Naive B cell (primary cell): ENCODE results near the gene WBP4. TPM values are rescaled to one million over a fixed set of nuclear protein-coding genes. Genes with fewer than 3 reads are reported as not detected.

Experiments
- ATAC-seq, 2 donors: fragments of 150-1000 bp; cut with Tn5 transposase; 2 replicates each; pipeline ENCODE4 v1.10.0; 2021; ENCODE audit warnings: low read depth in 2 of 2, mild to moderate bottlenecking in 2 of 2, moderate library complexity in 2 of 2
- DNase-seq: peaks from one replicate; pipeline ENCODE4 v3.0.0; 2022
- H3K27ac Mint-ChIP-seq, 6 donors: one replicate each; pipeline ENCODE4 v1.8.0; 2020 to 2022; ENCODE audit warnings: mild to moderate bottlenecking in 6 of 6, mixed read lengths in 6 of 6, moderate library complexity in 5 of 6, inconsistent platforms in 2 of 6
- H3K27me3 Mint-ChIP-seq, 3 donors: one replicate each; pipeline ENCODE4 v1.8.0; 2021 to 2022; ENCODE audit warnings: mixed read lengths in 3 of 3, mild to moderate bottlenecking in 1 of 3
- H3K36me3 Mint-ChIP-seq, 2 donors: one replicate each; pipeline ENCODE4 v1.8.0; 2020 to 2022; ENCODE audit warnings: mixed read lengths in 2 of 2, inconsistent platforms in 1 of 2, mild to moderate bottlenecking in 1 of 2
- H3K4me1 Mint-ChIP-seq, 3 donors: one replicate each; pipeline ENCODE4 v1.8.0; 2020 to 2022; ENCODE audit warnings: mixed read lengths in 3 of 3, inconsistent platforms in 1 of 3, mild to moderate bottlenecking in 1 of 3, moderate library complexity in 1 of 3
- H3K4me3 Mint-ChIP-seq, 8 donors: one replicate each; pipeline ENCODE4 v1.8.0; 2020 to 2022; ENCODE audit warnings: mild to moderate bottlenecking in 8 of 8, mixed read lengths in 8 of 8, moderate library complexity in 8 of 8, inconsistent platforms in 2 of 8
- H3K9me3 Mint-ChIP-seq, 7 donors: one replicate each; pipeline ENCODE4 v1.8.0; 2020 to 2022; ENCODE audit warnings: mixed read lengths in 7 of 7, mild to moderate bottlenecking in 5 of 7, inconsistent platforms in 2 of 7, moderate library complexity in 1 of 7
- polyA plus RNA-seq, 6 donors: library from polyadenylated mRNA; unstranded; fragments of 300-500 nt; fragmentation: Illumina TruSeq; gene quantifications; one replicate each; pipeline ENCODE4 v1.2.3, GENCODE V29; 2021; ENCODE audit warnings: low read depth in 6 of 6

Gene WBP4
- polyA plus RNA-seq, 6 donors from 2014 or later, result 3.8 to 4.7 (median 4.2) TPM

GRCh38 chr13:41054212-41054877 lies 7.0 kb upstream of the WBP4 start:
- Mint-ChIP-seq H3K4me3 (peak overlapping the region in 7 of 8 donors; percentile 44 to 83 (median 60)), H3K36me3 (no peaks in the 10 kb centered on the region), H3K4me1 (peaks cover 40 to 63% (median 62%) of the 10 kb centered on the region in 3 donors), H3K27ac (peak overlapping the region in 5 of 6 donors; percentile 11 to 95 (median 90)), H3K9me3 (no peaks in the 10 kb centered on the region), H3K27me3 (no peaks in the 10 kb centered on the region)
- ATAC-seq, result peak; percentile 52
- peak; percentile 39 for DNase-seq

DNA sequence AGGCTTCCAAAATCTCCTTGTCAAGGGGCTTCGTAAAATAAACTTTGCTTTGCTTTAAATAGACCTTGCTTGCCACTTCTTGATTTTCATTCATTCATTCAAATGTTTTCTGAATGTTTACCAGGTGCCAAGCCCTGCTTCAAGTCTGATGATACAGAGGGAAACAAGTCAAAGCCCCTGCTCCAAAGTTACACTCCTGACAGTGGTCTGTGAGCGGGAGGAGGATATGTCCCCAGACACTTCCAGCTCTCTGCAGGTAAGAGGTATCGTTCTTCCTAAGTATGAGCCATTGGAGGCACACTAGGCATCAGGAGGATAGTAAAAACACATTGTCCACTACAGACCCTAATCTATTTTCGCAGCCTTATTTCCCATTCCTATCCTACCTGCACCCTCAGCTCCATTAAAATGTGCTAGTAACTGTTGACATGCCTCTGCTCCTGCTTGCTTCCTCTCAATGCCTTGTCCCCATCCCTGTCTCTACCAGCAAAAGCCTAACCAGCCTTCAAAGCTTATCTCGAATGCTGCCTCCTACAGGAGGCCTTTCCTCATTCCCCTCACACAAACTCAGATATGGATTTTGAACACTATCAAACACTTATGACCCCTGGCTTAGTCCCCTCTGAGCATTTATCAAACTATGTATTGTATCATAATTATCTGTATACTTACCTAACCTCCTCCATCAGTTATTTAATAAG lies 6.2 kb upstream of the WBP4 start:
- no peaks in the 10 kb centered on the region for H3K27me3 Mint-ChIP-seq
- H3K27ac Mint-ChIP-seq, result peak overlapping the region in 4 of 6 donors; percentile 22 to 93 (median 43)
- H3K36me3 Mint-ChIP-seq, result peaks cover 0 to under 1% of the 10 kb centered on the region in 2 donors
- peak overlapping the region in 5 of 8 donors; percentile 3 to 76 (median 9) for H3K4me3 Mint-ChIP-seq
- ATAC-seq (no peak), DNase-seq (no peak)
- H3K4me1 Mint-ChIP-seq, result peaks cover 41 to 63% (median 63%) of the 10 kb centered on the region in 3 donors
- no peaks in the 10 kb centered on the region for H3K9me3 Mint-ChIP-seq

DNA sequence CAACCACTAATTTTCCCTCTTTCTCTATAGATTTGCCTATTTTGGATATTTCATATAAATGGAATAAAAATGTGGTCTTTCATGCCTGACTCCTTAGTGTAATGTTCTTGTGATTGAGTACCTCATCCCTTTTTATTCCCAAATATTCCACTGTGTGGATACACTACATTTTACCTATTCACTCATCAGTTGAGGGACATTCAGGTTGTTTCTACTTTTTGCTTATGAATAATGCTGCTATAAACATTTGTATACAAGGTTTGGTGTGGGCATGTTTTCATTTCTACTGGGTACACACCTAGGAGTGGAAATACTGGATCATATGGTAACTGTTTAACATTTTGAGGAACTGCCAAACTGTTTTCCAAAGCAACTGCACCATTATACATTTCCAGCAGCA lies 5.1 kb upstream of the WBP4 start:
- H3K27me3 Mint-ChIP-seq, result peaks cover 0 to 7% (median 0%) of the 10 kb centered on the region in 3 donors
- H3K4me3 Mint-ChIP-seq, result peak overlapping the region in 2 of 8 donors; percentile 5 to 52
- no peak for DNase-seq
- peaks cover 51 to 74% (median 64%) of the 10 kb centered on the region in 3 donors for H3K4me1 Mint-ChIP-seq
- peaks cover 0 to 9% (median 0%) of the 10 kb centered on the region in 7 donors for H3K9me3 Mint-ChIP-seq
- ATAC-seq, result no peak
- peak overlapping the region in 3 of 6 donors; percentile 17 to 24 (median 20) for H3K27ac Mint-ChIP-seq
- H3K36me3 Mint-ChIP-seq, result peaks cover 7 to 10% of the 10 kb centered on the region in 2 donors

DNA sequence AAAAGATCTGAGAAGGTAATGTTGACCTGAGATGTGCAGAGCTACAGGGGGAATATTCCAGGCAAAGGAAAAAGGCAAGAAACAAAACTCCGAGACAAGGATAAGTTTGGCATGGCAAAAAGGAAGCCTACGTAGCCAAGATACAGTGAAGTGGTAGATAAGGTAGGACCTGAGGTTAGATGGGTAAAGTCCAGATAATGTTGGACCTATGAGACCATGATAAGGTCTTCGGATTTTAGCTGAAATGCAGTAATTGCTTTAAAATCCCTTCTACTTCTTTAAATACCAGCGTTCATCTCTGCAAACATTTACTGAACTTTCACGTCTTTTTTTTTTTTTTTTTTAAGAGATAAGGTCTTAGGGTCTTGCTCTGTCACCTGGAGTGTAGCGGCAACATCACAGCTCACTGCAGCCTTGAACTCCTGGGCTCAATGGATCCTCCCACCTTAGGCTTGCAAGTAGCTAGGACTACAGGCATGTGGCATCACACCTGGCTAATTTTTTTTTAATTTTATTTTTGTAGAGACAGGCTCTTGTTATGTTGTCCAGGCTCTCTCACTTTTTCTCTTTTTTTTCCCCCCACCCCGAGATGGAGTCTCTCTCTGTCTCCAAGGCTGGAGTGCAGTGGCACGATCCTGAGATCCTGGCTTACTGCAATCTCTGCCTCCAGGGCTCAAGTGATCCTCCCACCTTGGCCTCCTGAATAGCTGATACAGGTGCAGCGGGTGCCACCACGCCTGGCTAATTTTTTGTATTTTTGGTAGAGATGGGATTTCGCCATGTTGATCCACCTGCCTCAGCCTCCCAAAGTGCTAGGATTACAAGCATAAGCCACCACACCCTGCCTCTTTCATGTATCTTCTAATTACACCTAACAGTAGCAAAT lies 4.2 kb upstream of the WBP4 start:
- H3K36me3 Mint-ChIP-seq, result peaks cover 8 to 10% of the 10 kb centered on the region in 2 donors
- DNase-seq (no peak), ATAC-seq (no peak)
- H3K4me1 Mint-ChIP-seq, result peaks cover 51 to 81% (median 64%) of the 10 kb centered on the region in 3 donors
- H3K4me3 Mint-ChIP-seq, result peak overlapping the region in 1 of 8 donors; percentile 52
- peaks cover 0 to 13% (median 0%) of the 10 kb centered on the region in 7 donors for H3K9me3 Mint-ChIP-seq
- peak overlapping the region in 1 of 6 donors; percentile 24 for H3K27ac Mint-ChIP-seq
- H3K27me3 Mint-ChIP-seq, result peaks cover 0 to 11% (median 0%) of the 10 kb centered on the region in 3 donors

GRCh38 chr13:41058295-41059070 lies 2.8 kb upstream of the WBP4 start:
- peak overlapping the region in 5 of 6 donors; percentile 7 to 100 (median 15) for H3K27ac Mint-ChIP-seq
- peaks cover 0 to 11% (median 0%) of the 10 kb centered on the region in 3 donors for H3K27me3 Mint-ChIP-seq
- DNase-seq, result no peak
- H3K4me1 Mint-ChIP-seq, result peaks cover 52 to 79% (median 62%) of the 10 kb centered on the region in 3 donors
- ATAC-seq, result no peak
- H3K36me3 Mint-ChIP-seq, result peaks cover 8 to 10% of the 10 kb centered on the region in 2 donors
- H3K4me3 Mint-ChIP-seq, result peak overlapping the region; percentile 9 to 100 (median 82)
- peaks cover 0 to 13% (median 0%) of the 10 kb centered on the region in 7 donors for H3K9me3 Mint-ChIP-seq

DNA sequence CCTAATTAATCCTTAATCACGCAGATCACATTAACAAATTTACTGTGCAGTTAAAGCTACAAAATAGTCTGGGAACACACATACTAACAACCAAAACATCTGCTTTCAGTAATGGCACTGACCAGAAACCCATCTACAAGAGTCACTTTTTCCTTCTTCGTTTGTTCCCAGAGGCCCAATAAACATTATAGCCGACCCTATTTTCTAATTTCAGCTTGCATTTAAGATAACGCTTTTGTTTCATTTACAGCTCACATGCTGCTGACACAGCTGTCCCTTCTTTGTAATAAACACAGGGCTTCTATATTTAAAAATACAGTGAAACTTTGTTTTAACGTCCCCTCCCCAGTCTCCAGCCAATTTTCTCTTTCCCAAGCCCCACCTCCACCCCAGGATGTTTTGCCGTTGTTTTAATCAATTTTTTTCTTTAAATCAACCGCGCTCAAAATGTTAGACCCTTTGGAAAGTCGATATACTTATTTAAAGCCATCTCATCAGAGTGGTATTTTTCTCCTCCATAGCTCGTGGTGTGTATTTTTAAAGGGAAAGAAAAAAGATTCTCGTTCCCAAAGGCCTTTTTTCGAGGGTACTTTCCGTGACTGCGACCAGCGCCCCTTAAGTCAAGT lies 1.7 kb upstream of the WBP4 start:
- Mint-ChIP-seq H3K27me3 (peaks cover 0 to 11% (median 0%) of the 10 kb centered on the region in 3 donors), H3K9me3 (peaks cover 0 to 13% (median 0%) of the 10 kb centered on the region in 7 donors), H3K36me3 (peaks cover 8 to 10% of the 10 kb centered on the region in 2 donors), H3K4me3 (peak overlapping the region; percentile 99 to 100 (median 100)), H3K27ac (peak overlapping the region; percentile 50 to 100 (median 100)), H3K4me1 (peaks cover 47 to 72% (median 52%) of the 10 kb centered on the region in 3 donors)
- DNase-seq, result no peak
- no peak for ATAC-seq

DNA sequence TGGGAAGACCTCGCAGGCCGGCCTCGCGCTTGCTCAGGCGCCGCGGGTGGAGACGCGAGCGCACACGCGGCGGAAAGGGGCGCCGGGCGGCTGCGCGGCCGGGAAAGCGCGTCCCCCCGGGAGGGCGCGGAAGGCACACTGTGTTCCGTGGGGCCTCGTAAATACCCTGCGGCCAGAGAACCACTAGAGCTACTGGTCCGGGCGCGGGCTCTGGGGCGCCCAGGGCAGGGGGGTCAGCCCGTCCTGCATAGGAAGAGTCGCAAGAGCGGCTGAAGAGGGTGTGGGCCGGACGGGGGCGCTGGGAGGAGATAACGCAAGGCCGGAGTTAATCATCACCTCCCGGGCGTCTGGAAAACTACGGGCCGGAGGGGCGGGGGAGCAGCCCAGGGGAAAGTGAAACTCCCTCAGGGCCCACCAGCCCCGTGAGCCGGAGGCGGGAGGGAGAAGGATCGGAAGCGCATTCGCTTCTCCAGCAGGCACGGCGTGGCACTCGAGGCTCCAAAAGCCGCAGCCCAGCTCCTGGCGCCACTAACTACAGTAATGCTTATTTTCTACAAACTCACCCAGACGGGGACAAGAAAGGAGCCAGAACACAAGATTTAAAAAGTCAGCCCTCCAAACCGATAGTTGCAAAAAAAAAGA lies 1.1 kb upstream of the WBP4 start:
- H3K4me1 Mint-ChIP-seq, result peaks cover 40 to 66% (median 45%) of the 10 kb centered on the region in 3 donors
- peak; percentile 34 to 38 for ATAC-seq
- H3K36me3 Mint-ChIP-seq, result peaks cover 10 to 12% of the 10 kb centered on the region in 2 donors

DNA sequence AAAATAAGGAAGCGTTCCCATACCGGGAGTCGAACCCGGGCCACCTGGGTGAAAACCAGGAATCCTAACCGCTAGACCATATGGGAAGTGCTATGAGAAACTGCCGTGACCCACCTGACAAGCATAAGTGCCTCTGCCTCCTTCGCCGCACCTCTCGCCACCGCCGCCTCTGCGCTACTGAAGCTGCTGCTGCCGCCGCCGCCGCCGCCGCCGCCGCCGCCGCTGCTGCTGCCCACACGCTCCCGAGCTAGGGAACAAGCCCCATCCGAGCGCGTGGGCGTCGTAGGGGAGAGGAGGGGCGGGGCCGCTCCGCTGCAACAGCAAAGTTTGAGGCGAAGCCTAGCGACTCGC lies 610 bp upstream of the WBP4 start:
- H3K36me3 Mint-ChIP-seq, result peaks cover 10 to 12% of the 10 kb centered on the region in 2 donors
- peaks cover 0 to 13% (median 0%) of the 10 kb centered on the region in 7 donors for H3K9me3 Mint-ChIP-seq
- H3K27me3 Mint-ChIP-seq, result peaks cover 0 to 11% (median 0%) of the 10 kb centered on the region in 3 donors
- peak overlapping the region; percentile 99 to 100 (median 100) for H3K27ac Mint-ChIP-seq
- H3K4me1 Mint-ChIP-seq, result peaks cover 37 to 61% (median 40%) of the 10 kb centered on the region in 3 donors
- H3K4me3 Mint-ChIP-seq, result peak overlapping the region; percentile 99 to 100 (median 100)
- ATAC-seq, result peak; percentile 63
- peak; percentile 84 for DNase-seq

More for the DNA sequence above, 1.1 kb upstream of the WBP4 start:
- peak overlapping the region; percentile 99 to 100 (median 100) for H3K27ac Mint-ChIP-seq
- H3K27me3 Mint-ChIP-seq, result peaks cover 0 to 11% (median 0%) of the 10 kb centered on the region in 3 donors
- DNase-seq, result peak; percentile 74
- peak overlapping the region; percentile 99 to 100 (median 100) for H3K4me3 Mint-ChIP-seq
- peaks cover 0 to 13% (median 0%) of the 10 kb centered on the region in 7 donors for H3K9me3 Mint-ChIP-seq

GRCh38 chr13:41061914-41062837 lies 867 bp downstream of the WBP4 start:
- Mint-ChIP-seq H3K36me3 (peaks cover 10 to 12% of the 10 kb centered on the region in 2 donors), H3K4me1 (peaks cover 27 to 46% (median 34%) of the 10 kb centered on the region in 3 donors), H3K27me3 (peaks cover 0 to 11% (median 0%) of the 10 kb centered on the region in 3 donors), H3K27ac (peak overlapping the region; percentile 99 to 100 (median 100)), H3K4me3 (peak overlapping the region; percentile 99 to 100 (median 100)), H3K9me3 (peaks cover 0 to 13% (median 0%) of the 10 kb centered on the region in 7 donors)
- peak; percentile 2 to 10 for ATAC-seq
- no peak for DNase-seq

DNA sequence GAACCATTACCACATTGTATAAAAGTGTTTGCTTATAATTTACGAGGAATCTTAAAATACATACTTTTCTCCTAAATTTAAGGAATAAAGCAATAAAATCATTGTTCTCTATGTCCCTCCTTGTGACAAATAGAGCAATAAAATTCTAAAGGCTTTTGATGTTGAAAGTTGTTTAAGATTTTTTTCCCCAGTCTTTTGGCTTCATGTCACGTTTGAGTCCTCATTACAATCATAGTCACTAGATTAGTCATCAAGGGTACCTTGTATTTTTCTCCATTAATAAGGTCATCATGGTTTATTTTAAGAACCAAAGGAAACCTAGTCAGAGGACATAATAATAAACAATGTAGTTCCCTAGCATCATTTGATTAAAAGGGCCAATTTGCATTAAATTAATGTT lies 3.2 kb downstream of the WBP4 start:
- Mint-ChIP-seq H3K4me1 (peaks cover 15 to 29% (median 18%) of the 10 kb centered on the region in 3 donors), H3K4me3 (peak overlapping the region in 1 of 8 donors; percentile 100), H3K36me3 (peaks cover 10 to 19% of the 10 kb centered on the region in 2 donors), H3K27ac (no peak overlapping the region), H3K9me3 (peaks cover 0 to 13% (median 0%) of the 10 kb centered on the region in 7 donors), H3K27me3 (peaks cover 0 to 11% (median 0%) of the 10 kb centered on the region in 3 donors)
- no peak for DNase-seq
- ATAC-seq, result no peak
